B cell (primary cell): ENCODE data around the gene OTOP3.

Experiments used
- CTCF ChIP-seq: fragments of 200-600 bp; IDR thresholded peaks from one replicate; pipeline ENCODE4 v1.8.0; 2022; ENCODE audit warnings: antibody characterized with exemption, mild to moderate bottlenecking
- EZH2 ChIP-seq: IDR thresholded peaks from 2 replicates; pipeline ENCODE4 v1.6.1; 2012; ENCODE audit warnings: borderline replicate concordance, low read depth, mild to moderate bottlenecking, moderate library complexity, low read length; ENCODE audit not compliant: insufficient read depth, poor library complexity, severe bottlenecking

DNA sequence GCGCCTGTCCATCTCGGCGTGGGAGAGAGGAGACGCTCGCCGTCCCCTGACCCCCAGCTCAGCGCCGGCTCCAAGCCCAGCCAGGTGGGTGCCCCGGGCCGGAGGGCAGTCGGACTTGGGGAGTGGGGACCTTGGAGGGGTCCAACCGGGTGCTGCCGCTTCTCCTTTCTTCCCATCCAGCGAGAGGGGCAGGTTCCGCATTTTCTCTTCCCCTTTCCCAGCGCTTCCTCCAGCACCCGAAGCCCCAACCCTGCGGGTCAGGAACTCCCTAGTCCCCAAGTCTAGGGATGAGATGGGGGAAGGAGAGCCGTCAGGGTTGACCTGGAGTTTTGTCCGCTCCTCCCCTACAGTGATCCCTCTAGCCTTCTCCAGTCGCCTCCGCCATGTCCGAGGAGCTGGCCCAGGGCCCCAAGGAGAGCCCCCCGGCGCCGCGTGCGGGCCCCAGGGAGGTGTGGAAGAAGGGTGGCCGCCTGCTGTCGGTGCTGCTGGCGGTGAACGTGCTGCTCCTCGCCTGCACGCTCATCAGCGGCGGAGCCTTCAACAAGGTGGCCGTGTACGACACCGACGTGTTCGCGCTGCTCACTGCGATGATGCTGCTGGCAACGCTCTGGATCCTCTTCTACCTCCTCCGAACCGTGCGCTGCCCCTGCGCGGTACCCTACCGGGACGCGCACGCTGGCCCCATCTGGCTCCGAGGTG is 11.3 kb upstream of the OTOP3 start, which contains the start of gene OTOP2:
- TF ChIP-seq CTCF (no peak), EZH2 (peak; percentile 30)
